Osteoblast (primary cell): ENCODE data around the gene LHFPL2. TPM values are rescaled to one million over a fixed set of nuclear protein-coding genes. Genes with fewer than 3 reads are reported as not detected.

ENCODE experiments used
- DNase-seq: peaks from one replicate; pipeline ENCODE4 v3.0.0; 2011; ENCODE audit warnings: low spot score, mixed read lengths; ENCODE audit not compliant: insufficient read length; ENCODE audit errors: missing footprints
- H2AFZ ChIP-seq: 2 replicates; pipeline ENCODE4 v1.6.0; 2011; ENCODE audit warnings: mild to moderate bottlenecking, low read length
- H3K27ac ChIP-seq: 2 replicates; pipeline ENCODE4 v1.5.1; 2011; ENCODE audit warnings: mild to moderate bottlenecking, low read depth, low read length, moderate library complexity
- H3K27me3 ChIP-seq: 2 replicates; pipeline ENCODE4 v1.6.0; 2012; ENCODE audit warnings: mild to moderate bottlenecking, control low read depth, inconsistent platforms, low read length, moderate library complexity; ENCODE audit not compliant: insufficient read depth
- H3K36me3 ChIP-seq: 2 replicates; pipeline ENCODE4 v1.5.1; 2011; ENCODE audit warnings: mild to moderate bottlenecking, low read length, control low read depth, moderate library complexity; ENCODE audit not compliant: insufficient read depth
- H3K4me1 ChIP-seq: 2 replicates; pipeline ENCODE4 v1.5.1; 2011; ENCODE audit warnings: mild to moderate bottlenecking, low read length, control low read depth, moderate library complexity; ENCODE audit not compliant: insufficient read depth
- H3K4me2 ChIP-seq: 2 replicates; pipeline ENCODE4 v1.6.0; 2011; ENCODE audit warnings: mild to moderate bottlenecking, low read length; ENCODE audit not compliant: insufficient read depth
- H3K4me3 ChIP-seq: fragments of 200-600 bp; sonication (generic); 3 replicates; pipeline ENCODE4 v1.5.1; 2012; ENCODE audit warnings: mild to moderate bottlenecking, low read length, inconsistent platforms; ENCODE audit not compliant: insufficient read depth
- H3K79me2 ChIP-seq: 2 replicates; pipeline ENCODE4 v1.6.0; 2012; ENCODE audit warnings: mild to moderate bottlenecking, low read length, control low read depth, inconsistent platforms; ENCODE audit not compliant: insufficient read depth
- H3K9me3 ChIP-seq: 2 replicates; pipeline ENCODE4 v1.5.1; 2011; ENCODE audit warnings: low read depth, low read length, control low read depth
- H4K20me1 ChIP-seq: 2 replicates; pipeline ENCODE4 v1.6.0; 2012; ENCODE audit warnings: mild to moderate bottlenecking, low read length, control low read depth; ENCODE audit not compliant: insufficient read depth
- CTCF ChIP-seq: IDR thresholded peaks from 2 replicates; pipeline ENCODE4 v1.5.1; 2011; ENCODE audit warnings: mild to moderate bottlenecking, low read depth, low read length, moderate library complexity; ENCODE audit errors: extremely low read depth
- total RNA-seq: library from RNA; depleted of rRNA; stranded (reverse); fragments of >200 nt; gene quantifications from 2 replicates; pipeline ENCODE4 v1.2.3, GENCODE V29; 2012

The LHFPL2 gene
- total RNA-seq, 1 donor, result 64.4 TPM

GRCh38 chr5:78626009-78626571 lies 22.5 kb downstream of the LHFPL2 start:
- Histone ChIP-seq H3K79me2 (peaks cover 55% of the 10 kb centered on the region), H3K4me2 (no peak overlapping the region), H2AFZ (no peak overlapping the region), H3K36me3 (peaks cover 22% of the 10 kb centered on the region), H3K27me3 (no peaks in the 10 kb centered on the region), H3K4me3 (no peak overlapping the region), H3K9me3 (no peaks in the 10 kb centered on the region), H4K20me1 (no peaks in the 10 kb centered on the region), H3K27ac (no peak overlapping the region), H3K4me1 (peaks cover 17% of the 10 kb centered on the region)
- no peak for TF ChIP-seq CTCF
- DNase-seq, result no peak

GRCh38 chr5:78624992-78625391 lies 23.6 kb downstream of the LHFPL2 start:
- Histone ChIP-seq H3K4me2 (no peak overlapping the region), H3K9me3 (no peaks in the 10 kb centered on the region), H3K27ac (no peak overlapping the region), H3K4me3 (no peak overlapping the region), H4K20me1 (no peaks in the 10 kb centered on the region), H3K27me3 (no peaks in the 10 kb centered on the region), H3K4me1 (peaks cover 19% of the 10 kb centered on the region), H2AFZ (no peak overlapping the region), H3K36me3 (peaks cover 17% of the 10 kb centered on the region), H3K79me2 (peaks cover 53% of the 10 kb centered on the region)
- TF ChIP-seq CTCF, result no peak
- DNase-seq, result no peak

GRCh38 chr5:78624011-78624541 lies 24.5 kb downstream of the LHFPL2 start:
- DNase-seq, result no peak
- Histone ChIP-seq H3K27ac (no peak overlapping the region), H3K27me3 (no peaks in the 10 kb centered on the region), H3K9me3 (no peaks in the 10 kb centered on the region), H3K79me2 (peaks cover 50% of the 10 kb centered on the region), H3K4me2 (no peak overlapping the region), H4K20me1 (no peaks in the 10 kb centered on the region), H3K4me3 (no peak overlapping the region), H3K36me3 (peaks cover 17% of the 10 kb centered on the region), H2AFZ (no peak overlapping the region), H3K4me1 (peaks cover 19% of the 10 kb centered on the region)
- no peak for TF ChIP-seq CTCF

GRCh38 chr5:78622302-78622971 lies 26.1 kb downstream of the LHFPL2 start:
- TF ChIP-seq CTCF, result no peak
- Histone ChIP-seq H3K79me2 (peaks cover 51% of the 10 kb centered on the region), H3K9me3 (no peaks in the 10 kb centered on the region), H2AFZ (no peak overlapping the region), H3K27ac (no peak overlapping the region), H4K20me1 (no peaks in the 10 kb centered on the region), H3K27me3 (no peaks in the 10 kb centered on the region), H3K4me1 (peaks cover 6% of the 10 kb centered on the region), H3K4me2 (no peak overlapping the region), H3K4me3 (no peak overlapping the region), H3K36me3 (peaks cover 15% of the 10 kb centered on the region)
- DNase-seq, result no peak
